Psoas muscle (tissue), 8 donors: ENCODE measurements around the gene MMEL1. TPM values are rescaled to one million over a fixed set of nuclear protein-coding genes. Genes with fewer than 3 reads are reported as not detected.

Source experiments
- ATAC-seq, 4 donors: fragments of 200-7000 bp; cut with Tn5 transposase; one replicate each; pipeline ENCODE4 v1.9.1; 2020; ENCODE audit warnings: moderate library complexity in 3 of 4, mild to moderate bottlenecking in 2 of 4
- DNase-seq, 2 donors: peaks; one replicate each; pipeline ENCODE4 v3.0.0-alpha.2; 2020
- H3K27ac ChIP-seq: fragments of 200-600 bp; one replicate; pipeline ENCODE4 v1.8.0; 2022
- H3K27me3 ChIP-seq, 3 donors: fragments of 200-600 bp in 1 of 3; one replicate each; pipeline versions ENCODE4 v1.6.1 to v1.8.0; 2013 to 2022; ENCODE audit warnings: low read length in 2 of 3, mild to moderate bottlenecking in 2 of 3, moderate library complexity in 1 of 3; ENCODE audit not compliant: insufficient read depth in 3 of 3
- H3K36me3 ChIP-seq, 2 donors: fragments of 200-600 bp in 1 of 2; one replicate each; pipeline versions ENCODE4 v1.6.1 to v1.8.0; 2013 to 2022; ENCODE audit warnings: low read depth in 1 of 2, mild to moderate bottlenecking in 1 of 2, moderate library complexity in 1 of 2; ENCODE audit not compliant: insufficient read depth in 1 of 2
- H3K4me1 ChIP-seq: fragments of 200-600 bp; one replicate; pipeline ENCODE4 v1.8.0; 2022
- H3K4me3 ChIP-seq: fragments of 200-600 bp; one replicate; pipeline ENCODE4 v1.8.0; 2022; ENCODE audit warnings: mild to moderate bottlenecking
- H3K9me3 ChIP-seq: fragments of 200-600 bp; one replicate; pipeline ENCODE4 v1.8.0; 2022
- CTCF ChIP-seq: fragments of 200-600 bp; IDR thresholded peaks from one replicate; pipeline ENCODE4 v1.8.0; 2022; ENCODE audit warnings: antibody characterized with exemption
- WGBS, 3 donors: extraction: QIAGEN DNeasy Blood & Tissue Kit; methylation state at CpG; one replicate each; pipeline versions ENCODE4 v1.1.6 to v1.1.7; 2013; 5-methylcytosine and 5-hydroxymethylcytosine counted together
- intact Hi-C, 2 donors: fragments of 100-400 bp; cut with DNase I; formaldehyde crosslinking; loops; one replicate each; pipeline versions ENCODE4 v1.11.0 to v1.14.2; 2022
- polyA plus RNA-seq, 3 donors: library from polyadenylated mRNA; stranded (reverse); fragments of 200-250 nt; gene quantifications; one replicate each; pipeline ENCODE4 v1.2.3, GENCODE V29; 2013
- total RNA-seq, 4 donors: library from RNA; stranded (reverse); fragmentation: NEBNext Ultra II Directional in 2 of 4; extraction: Animal tissue kit (Norgen Biotek cat#: 25700) in 2 of 4; gene quantifications; one replicate each; pipeline versions ENCODE4 v1.2.1 to v1.2.4, GENCODE V29; 2021 to 2023
- donor health status: healthy with polysubstance abuse.
- donor health status: DM: no; HTN: no; CAD: no; lungs with moderate emphysema.
- donor health status: Bipolar disorder and iron deficiency.
- donor health status: healthy.
- donor health status: DM: yes; HTN: yes; CAD: no.
- donor health status: DM: no; HTN: no; CAD: no.
- donor health status: DM: no; HTN: no; CAD: no.
- donor health status: DM: yes; HTN: yes; CAD: no.

The MMEL1 gene
- total and polyA plus RNA-seq, 7 donors = 0.08 to 0.89 (median 0.21) TPM; not detected in 2

GRCh38 chr1:2547210-2548067, 85.4 kb downstream of the MMEL1 start:
- ATAC-seq (peak in 1 of 4 donors; percentile 1), DNase-seq (no peak)
- Histone ChIP-seq H3K36me3 (no peaks in the 10 kb centered on the region), H3K4me3 (peak overlapping the region; percentile 66), H3K27ac (peak overlapping the region; percentile 83), H3K9me3 (no peaks in the 10 kb centered on the region), H3K4me1 (peaks cover 15% of the 10 kb centered on the region), H3K27me3 (peaks cover 0 to 38% (median 8%) of the 10 kb centered on the region in 3 donors)
- TF ChIP-seq CTCF = no peak
- intact Hi-C loops = loop anchor here (1.0 to 5.0 kb wide), 2 partner anchors 85 to 133 kb away; no protein-coding TSS in a partner anchor
- 14 to 23% (median 18%) methylated on average over 23 to 27 of the region's 27 CpGs for WGBS, 3 donors

DNA sequence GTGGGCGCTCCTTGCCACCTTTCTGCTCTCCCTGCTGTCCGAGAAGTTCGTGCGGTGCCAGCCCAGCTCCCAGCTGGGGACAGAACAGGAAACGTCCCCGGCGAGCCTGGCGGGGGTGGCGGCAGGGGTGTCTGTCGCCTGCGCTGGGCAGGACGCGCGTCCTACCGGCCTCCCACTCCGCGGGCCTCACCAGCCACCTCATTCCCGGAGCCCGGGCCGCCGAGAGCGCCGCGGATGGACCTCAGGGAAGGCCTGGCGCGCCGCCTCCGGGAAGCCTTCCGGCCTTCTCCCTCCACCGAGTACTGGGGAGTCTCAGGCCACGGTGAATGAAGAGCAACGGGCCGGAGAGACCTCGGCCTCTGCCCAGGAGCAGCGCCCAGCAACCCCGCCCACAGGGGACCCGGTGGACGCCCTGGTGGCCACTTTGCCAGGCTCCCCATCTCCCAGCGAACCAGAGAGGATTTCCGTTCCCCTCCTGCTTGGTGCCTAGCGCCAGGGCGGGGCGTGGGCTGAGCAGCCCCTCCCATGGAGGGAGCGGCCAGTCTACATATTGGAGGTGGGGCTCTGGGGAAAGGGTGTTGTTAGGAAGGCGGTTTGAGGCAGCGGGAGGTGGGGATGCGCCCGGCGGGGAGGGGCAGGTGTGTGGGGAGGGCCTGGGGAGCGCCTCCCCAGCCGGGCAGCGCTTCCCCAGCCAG, 86.2 kb downstream of the MMEL1 start:
- no peaks in the 10 kb centered on the region for H3K36me3 ChIP-seq
- intact Hi-C loops = loop anchor here in 1 of 2 donors (5.0 kb wide), 1 partner anchor 84 kb away; no protein-coding TSS in a partner anchor
- WGBS, 3 donors = 0 to 3% (median 1%) methylated on average over 35 to 52 of the region's 52 CpGs
- peak overlapping the region; percentile 66 for H3K4me3 ChIP-seq
- H3K27ac ChIP-seq = peak overlapping the region; percentile 83
- H3K27me3 ChIP-seq = peaks cover 0 to 39% (median 9%) of the 10 kb centered on the region in 3 donors
- H3K4me1 ChIP-seq = peaks cover 15% of the 10 kb centered on the region
- ATAC-seq = peak; percentile 31 to 42 (median 40)
- no peaks in the 10 kb centered on the region for H3K9me3 ChIP-seq
- TF ChIP-seq CTCF = no peak
- peak; percentile 81 to 84 for DNase-seq

- H3K27me3 ChIP-seq = peaks cover 0 to 42% (median 13%) of the 10 kb centered on the region in 3 donors
- peak overlapping the region; percentile 66 for H3K4me3 ChIP-seq
- H3K27ac ChIP-seq = peak overlapping the region; percentile 83
- DNase-seq (peak; percentile 86 to 88), ATAC-seq (peak; percentile 44 to 68 (median 58))
- intact Hi-C loops = loop anchor here in 1 of 2 donors (1.0 to 5.0 kb wide), 2 partner anchors 12 to 84 kb away; no protein-coding TSS in a partner anchor
- H3K9me3 ChIP-seq = no peaks in the 10 kb centered on the region
- H3K36me3 ChIP-seq = no peaks in the 10 kb centered on the region
- peaks cover 15% of the 10 kb centered on the region for H3K4me1 ChIP-seq
- TF ChIP-seq CTCF = no peak
- WGBS, 3 donors = 5 to 11% (median 7%) methylated on average over 12 to 43 of the region's 43 CpGs
Measured at GRCh38 chr1:2545754-2546514, 86.9 kb downstream of the MMEL1 start.

DNA sequence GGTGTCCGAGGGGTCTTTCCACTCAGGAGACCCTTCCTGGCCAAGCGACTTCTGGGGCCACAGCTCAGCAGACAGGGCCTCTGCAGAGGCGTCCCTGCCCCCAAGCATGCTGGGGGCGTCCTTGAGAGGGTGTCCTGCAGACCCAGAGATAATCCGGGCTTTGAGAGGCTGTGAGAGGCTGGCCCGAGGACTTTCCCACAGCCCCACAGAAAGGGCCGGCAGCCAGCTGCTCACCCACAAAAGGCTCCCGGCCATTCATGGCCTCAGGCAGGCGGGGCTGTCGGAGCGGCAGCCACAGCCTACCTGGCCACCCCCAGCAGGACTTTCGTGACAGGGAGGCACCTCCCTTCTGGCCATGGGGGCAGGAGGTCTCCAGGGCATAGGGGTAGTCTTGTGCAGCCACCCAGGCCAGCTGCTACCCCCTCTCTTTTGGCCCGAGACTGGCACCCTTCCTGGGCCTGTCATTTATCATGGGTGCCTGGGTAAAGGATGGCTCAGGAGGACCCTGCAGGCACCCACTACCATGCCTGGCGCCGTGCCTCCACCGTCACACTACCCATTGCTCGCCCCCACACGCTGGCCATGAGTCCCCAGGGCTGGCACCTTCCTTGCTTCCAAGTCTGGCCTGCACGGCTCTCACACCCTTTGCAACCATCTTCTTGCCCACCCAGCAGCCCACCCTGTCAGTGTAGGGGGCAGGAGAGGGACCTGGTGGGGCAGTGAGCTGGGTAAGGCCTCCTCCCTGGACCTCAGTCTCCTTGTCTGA, 87.8 kb downstream of the MMEL1 start:
- ATAC-seq = no peak
- 49 to 63% (median 56%) methylated on average over 18 to 19 of the region's 19 CpGs for WGBS, 3 donors
- H3K27me3 ChIP-seq = peaks cover 0 to 51% (median 14%) of the 10 kb centered on the region in 3 donors

More for the DNA sequence above, 87.8 kb downstream of the MMEL1 start:
- no peak for DNase-seq
- TF ChIP-seq CTCF = no peak
- H3K9me3 ChIP-seq = no peaks in the 10 kb centered on the region
- H3K4me1 ChIP-seq = peaks cover 15% of the 10 kb centered on the region
- intact Hi-C loops = loop anchor here in 1 of 2 donors (1.0 to 5.0 kb wide), 2 partner anchors 11 to 83 kb away; no protein-coding TSS in a partner anchor
- no peak overlapping the region for H3K4me3 ChIP-seq
- no peak overlapping the region for H3K27ac ChIP-seq
- H3K36me3 ChIP-seq = no peaks in the 10 kb centered on the region
